ENCODE data around the gene EP400. TPM values are rescaled to one million over a fixed set of nuclear protein-coding genes. Genes with fewer than 3 reads are reported as not detected.

The EP400 gene
- total and polyA plus RNA-seq, 2 of the 8 experiments (the other 6 are each of a cell fraction or from before 2014, with no cell fraction given), result 13.1 to 69.7 TPM

- H3K27me3 ChIP-seq (replicated peaks in 1 of 4; ENCODE audit: control insufficient read depth in 3 of 4, extremely low read depth in 1 of 4, insufficient read depth in 3 of 4, low read length in 3 of 4), result no peaks in the 10 kb centered on the region
- H3K18ac ChIP-seq (ENCODE audit: extremely low read depth, low read length), result no peak overlapping the region
- no peak overlapping the region for H3K4ac ChIP-seq (replicated peaks; ENCODE audit: insufficient read length, low read depth, low read length)
- H3K4me2 ChIP-seq (ENCODE audit: insufficient read depth in 1 of 2, low read depth in 2 of 2, low read length in 2 of 2), result no peak overlapping the region
- ChIA-PET POLR2A (ENCODE audit: partially characterized antibody) (no interaction called here), CTCF (ENCODE audit: partially characterized antibody) (interaction anchor here (1.1 kb wide), 1 partner anchor 31 kb away, joined by 3 read pairs; no protein-coding TSS in a partner anchor)
- TF ChIP-seq CHD1 (IDR thresholded peaks at IDR 0.05; ENCODE audit: low read depth, low read length) (no peak), SP4 (IDR thresholded peaks at IDR 0.05; ENCODE audit: low read length) (no peak), GTF2F1 (IDR thresholded peaks at IDR 0.05; ENCODE audit: borderline replicate concordance, low read depth, low read length) (no peak), TAF7 (optimal IDR thresholded peaks at IDR 0.05; ENCODE audit: borderline replicate concordance, low read depth, low read length) (no peak), RFX5 (IDR thresholded peaks at IDR 0.05; ENCODE audit: borderline replicate concordance, low read depth, low read length) (no peak), KDM4A (IDR thresholded peaks at IDR 0.05; ENCODE audit: low read depth, low read length, severe bottlenecking) (no peak), SIRT6 (IDR thresholded peaks at IDR 0.05; ENCODE audit: low read length) (no peak), YY1 (IDR thresholded peaks at IDR 0.05; ENCODE audit: low read depth, low read length) (no peak)
- H3K9ac ChIP-seq (replicated peaks in 1 of 4; ENCODE audit: extremely low read depth in 1 of 4, low read depth in 3 of 4, low read length in 3 of 4), result no peak overlapping the region
- H3K4me3 ChIP-seq (ENCODE audit: extremely low read depth in 1 of 4, insufficient read depth in 2 of 4, low read depth in 3 of 4, low read length in 4 of 4), result no peak overlapping the region
- no peak overlapping the region for H2BK20ac ChIP-seq (ENCODE audit: low read length)
- DNase-seq (ENCODE audit: low read depth in 1 of 2, low spot score in 2 of 2) (no peak), FAIRE-seq (no peak)
- H2AK5ac ChIP-seq (ENCODE audit: low read depth, low read length), result no peak overlapping the region
- H2BK15ac ChIP-seq (ENCODE audit: low read length), result no peak overlapping the region
- no peaks in the 10 kb centered on the region for H3K4me1 ChIP-seq (replicated peaks in 1 of 4; ENCODE audit: control insufficient read depth in 3 of 4, insufficient read depth in 4 of 4, low read length in 3 of 4)
- no peak overlapping the region for H4K8ac ChIP-seq (ENCODE audit: extremely low read depth, insufficient read depth, low read length)
- H2BK12ac ChIP-seq (ENCODE audit: low read depth, low read length), result no peak overlapping the region
- no peak overlapping the region for H3K14ac ChIP-seq (ENCODE audit: insufficient read length)
- 94% methylated on average over 1 of the region's 1 CpG; no CpG with 5 or more reads in 1 of the 2 experiments for WGBS, 2 experiments (ENCODE audit: extremely low coverage in 1 of 2, insufficient coverage in 1 of 2, insufficient read length in 1 of 2, insufficient replicate concordance in 2 of 2, low coverage in 1 of 2, low lambda C conversion rate in 2 of 2, missing lambda C conversion rate in 1 of 2)
- no peak overlapping the region for H2BK5ac ChIP-seq (ENCODE audit: low read depth, low read length)
- H3K9me3 ChIP-seq (ENCODE audit: insufficient read depth in 2 of 2, low read depth in 1 of 2, low read length in 1 of 2), result no peaks in the 10 kb centered on the region
- no peaks in the 10 kb centered on the region for H3K36me3 ChIP-seq (ENCODE audit: control insufficient read depth in 2 of 4, insufficient read depth in 4 of 4, low read length in 3 of 4)
- H3K79me1 ChIP-seq (ENCODE audit: low read depth, low read length), result peaks cover 7% of the 10 kb centered on the region
- peaks cover 0 to 5% of the 10 kb centered on the region in 2 experiments for H4K20me1 ChIP-seq (replicated peaks in 1 of 2; ENCODE audit: control insufficient read depth in 1 of 2, insufficient read depth in 2 of 2, low read length in 2 of 2)
- no peak overlapping the region for H3K27ac ChIP-seq (ENCODE audit: low read depth, low read length)
- H3K23me2 ChIP-seq (ENCODE audit: low read depth, low read length), result no peaks in the 10 kb centered on the region
- H4K91ac ChIP-seq (replicated peaks; ENCODE audit: insufficient read length, low read length), result no peak overlapping the region
- peaks cover 4 to 86% of the 10 kb centered on the region in 2 experiments for H3K79me2 ChIP-seq (ENCODE audit: control insufficient read depth in 1 of 2, insufficient read depth in 2 of 2, low read length in 2 of 2)
- H3K23ac ChIP-seq (ENCODE audit: insufficient read length), result no peak overlapping the region
- no peak overlapping the region for H4K5ac ChIP-seq (ENCODE audit: insufficient read length, low read depth, low read length)
- no peak overlapping the region for H3K56ac ChIP-seq (replicated peaks; ENCODE audit: insufficient read length, low read depth, low read length)
- no peak overlapping the region for H2AFZ ChIP-seq (ENCODE audit: low read length)
- H2BK120ac ChIP-seq (replicated peaks; ENCODE audit: low read depth, low read length), result no peak overlapping the region
These were observed 21.5 kb downstream of the EP400 start for GRCh38 chr12:131971226-131971625.

Data from H1 (cell line).